Ramos (cell line): ENCODE data around the gene THNSL1.
"Not testable (repeated sequence)": the region's sequence is repeated elsewhere in the genome, so short reads cannot be mapped to it uniquely, and the experiment has no call there.

Experiments
- in situ Hi-C: fragments of 300-500 bp; cut with MboI; formaldehyde crosslinking; loops from one replicate; pipeline ENCODE4 v1.14.3; 2022; ENCODE audit warnings: low sequenced_read_pairs; ENCODE audit not compliant: unreplicated experiment

Gene THNSL1, protein sequence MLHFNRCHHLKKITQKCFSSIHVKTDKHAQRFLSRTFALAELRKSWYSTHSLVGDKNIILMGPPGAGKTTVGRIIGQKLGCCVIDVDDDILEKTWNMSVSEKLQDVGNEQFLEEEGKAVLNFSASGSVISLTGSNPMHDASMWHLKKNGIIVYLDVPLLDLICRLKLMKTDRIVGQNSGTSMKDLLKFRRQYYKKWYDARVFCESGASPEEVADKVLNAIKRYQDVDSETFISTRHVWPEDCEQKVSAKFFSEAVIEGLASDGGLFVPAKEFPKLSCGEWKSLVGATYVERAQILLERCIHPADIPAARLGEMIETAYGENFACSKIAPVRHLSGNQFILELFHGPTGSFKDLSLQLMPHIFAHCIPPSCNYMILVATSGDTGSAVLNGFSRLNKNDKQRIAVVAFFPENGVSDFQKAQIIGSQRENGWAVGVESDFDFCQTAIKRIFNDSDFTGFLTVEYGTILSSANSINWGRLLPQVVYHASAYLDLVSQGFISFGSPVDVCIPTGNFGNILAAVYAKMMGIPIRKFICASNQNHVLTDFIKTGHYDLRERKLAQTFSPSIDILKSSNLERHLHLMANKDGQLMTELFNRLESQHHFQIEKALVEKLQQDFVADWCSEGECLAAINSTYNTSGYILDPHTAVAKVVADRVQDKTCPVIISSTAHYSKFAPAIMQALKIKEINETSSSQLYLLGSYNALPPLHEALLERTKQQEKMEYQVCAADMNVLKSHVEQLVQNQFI

DNA sequence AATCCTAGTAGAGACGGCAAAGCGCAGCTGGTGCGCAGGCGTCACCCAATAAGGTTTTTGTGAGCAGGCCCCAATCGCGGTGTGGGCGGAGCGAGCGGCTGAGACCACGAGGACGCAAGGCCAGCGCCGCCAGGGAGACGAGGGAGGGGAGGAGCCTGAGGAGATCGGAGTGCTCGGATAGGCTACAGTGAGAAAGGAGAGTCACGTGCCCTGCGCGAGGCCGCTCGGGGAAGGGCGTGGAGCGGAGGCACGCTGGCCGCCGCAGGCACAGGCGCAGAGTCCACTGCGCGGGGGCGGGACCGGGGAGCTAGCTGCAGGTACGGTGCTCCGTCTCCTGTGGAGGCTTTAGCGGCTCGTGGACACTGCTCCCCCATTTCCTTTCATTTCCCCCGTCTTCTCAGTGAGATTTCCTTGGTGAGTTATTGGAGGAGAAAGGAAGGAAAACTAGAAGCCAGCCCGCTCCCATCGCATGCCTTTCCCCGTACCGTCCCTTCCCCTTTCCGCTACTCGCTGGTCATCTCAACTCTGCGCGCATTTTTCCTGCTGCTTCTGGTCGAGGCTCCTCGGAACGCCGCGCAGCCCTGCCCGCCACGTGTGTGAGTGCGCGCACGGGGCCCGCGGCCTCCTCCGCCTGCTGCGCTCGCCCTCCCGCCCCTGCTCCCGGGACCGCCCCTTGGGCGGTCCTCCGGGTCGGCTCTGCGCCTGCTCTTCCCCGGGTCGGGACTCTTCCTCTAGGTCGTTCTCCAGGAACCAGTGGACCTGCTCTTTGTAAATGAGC lies at the start of gene THNSL1:
Gene THNSL1, plus strand, starts transcription at position 237 of the 778 bp plus-strand sequence. CDS start 6,612 bp downstream, outside the sequence.
- in situ Hi-C loops, result no loop called here

DNA sequence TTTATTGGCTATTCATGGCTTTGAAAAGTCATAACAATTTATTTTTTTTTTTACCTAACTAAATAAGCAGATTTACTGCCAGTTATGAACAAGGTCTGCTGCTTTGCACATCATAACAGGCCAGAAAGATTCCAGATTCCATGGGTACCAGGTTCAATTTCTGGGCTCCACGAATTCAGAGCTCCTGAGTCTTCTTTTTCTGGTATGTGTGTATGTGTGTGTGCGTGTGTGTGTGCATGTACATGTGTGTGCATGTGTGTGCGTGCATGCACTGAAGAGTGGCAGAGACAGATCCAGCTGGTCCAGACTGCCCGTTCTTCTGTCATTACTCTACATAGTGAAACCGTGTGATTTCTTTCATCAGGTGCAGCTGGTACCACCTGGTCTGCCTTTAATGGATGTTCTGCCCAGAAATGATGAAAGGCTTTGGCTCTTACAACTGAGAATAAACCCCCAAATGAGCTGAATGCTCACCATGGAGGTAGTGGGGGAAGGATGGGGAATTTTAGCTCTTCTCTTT lies 49.4 kb upstream of the THNSL1 start:
- in situ Hi-C loops, result no loop called here

DNA sequence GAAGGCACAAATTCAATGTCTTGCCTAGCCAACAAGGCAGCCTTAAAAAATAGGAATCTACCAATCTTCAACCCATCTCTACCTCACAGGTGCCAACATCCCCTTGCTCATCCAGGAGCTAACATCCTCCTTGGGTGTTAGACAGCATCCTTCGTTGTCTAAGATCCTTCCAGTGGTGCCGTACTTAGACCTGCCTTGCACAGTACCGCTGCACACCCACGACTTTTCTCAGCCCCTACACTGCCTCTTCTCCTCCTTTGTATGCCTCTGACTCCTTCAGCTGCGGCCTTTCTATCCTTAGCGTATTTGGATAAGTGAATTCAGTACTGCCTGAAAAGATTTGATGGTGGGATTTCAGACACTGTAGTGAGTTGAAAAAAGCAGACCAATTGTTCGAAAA lies 48.1 kb upstream of the THNSL1 start:
- in situ Hi-C loops, result no loop called here

DNA sequence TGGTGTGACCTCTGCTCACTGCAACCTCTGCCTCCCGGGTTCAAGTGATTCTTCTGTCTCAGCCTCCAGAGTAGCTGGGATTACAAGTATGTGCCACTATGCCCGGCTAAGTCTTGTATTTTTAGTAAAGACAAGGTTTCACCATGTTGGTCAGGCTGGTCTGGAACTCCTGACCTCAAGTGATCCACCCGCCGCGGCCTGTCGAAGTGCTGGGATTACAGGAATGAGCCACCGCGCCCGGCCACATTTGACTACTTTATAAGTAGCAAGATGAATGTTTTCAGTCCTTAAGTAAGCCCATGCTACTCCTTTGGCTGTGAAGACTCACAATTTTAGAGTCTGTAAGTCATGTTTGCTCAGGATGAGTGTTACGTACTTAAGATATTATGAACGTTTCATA lies 47.5 kb upstream of the THNSL1 start:
- in situ Hi-C loops, result not testable (repeated sequence)

DNA sequence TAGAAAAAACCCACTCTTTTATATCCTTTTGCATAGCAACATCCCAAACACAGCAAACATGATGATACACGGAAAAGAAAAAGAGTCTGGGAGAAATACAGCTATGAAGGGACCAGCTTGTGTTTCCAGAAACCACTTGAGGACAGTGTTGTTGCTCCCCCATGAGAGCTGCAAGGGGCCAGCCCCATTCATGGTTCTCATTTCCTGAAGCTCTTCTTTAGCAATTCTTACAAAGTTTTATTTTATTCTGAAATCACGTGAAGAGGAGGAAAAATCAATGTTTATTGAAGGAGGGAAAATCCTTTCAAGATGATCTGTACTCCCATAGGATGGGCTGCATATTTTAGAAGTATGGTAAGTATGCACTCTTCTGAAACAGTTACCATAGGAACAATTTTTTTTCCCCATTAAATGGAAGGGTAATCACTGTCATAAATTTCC lies 46.6 kb upstream of the THNSL1 start:
- in situ Hi-C loops, result no loop called here

DNA sequence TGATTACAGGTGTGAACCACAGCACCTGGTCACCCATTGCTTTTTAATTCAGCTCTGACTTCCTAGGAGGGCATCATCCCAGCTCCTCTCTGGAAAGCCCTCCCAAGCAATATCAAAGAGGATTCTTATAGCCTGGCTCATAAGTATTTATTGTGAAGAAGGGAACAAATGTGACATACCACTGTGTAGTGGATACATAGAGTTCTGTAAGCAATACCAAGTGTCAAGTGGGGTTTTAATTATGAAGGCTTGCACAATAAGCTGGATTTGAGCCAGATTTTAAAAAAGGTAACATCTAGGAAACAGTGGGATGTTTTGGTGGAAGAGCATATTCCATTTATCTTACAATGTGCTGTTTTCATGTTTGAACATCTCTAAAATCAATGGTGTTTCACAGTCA lies 45.0 kb upstream of the THNSL1 start:
- in situ Hi-C loops, result no loop called here

DNA sequence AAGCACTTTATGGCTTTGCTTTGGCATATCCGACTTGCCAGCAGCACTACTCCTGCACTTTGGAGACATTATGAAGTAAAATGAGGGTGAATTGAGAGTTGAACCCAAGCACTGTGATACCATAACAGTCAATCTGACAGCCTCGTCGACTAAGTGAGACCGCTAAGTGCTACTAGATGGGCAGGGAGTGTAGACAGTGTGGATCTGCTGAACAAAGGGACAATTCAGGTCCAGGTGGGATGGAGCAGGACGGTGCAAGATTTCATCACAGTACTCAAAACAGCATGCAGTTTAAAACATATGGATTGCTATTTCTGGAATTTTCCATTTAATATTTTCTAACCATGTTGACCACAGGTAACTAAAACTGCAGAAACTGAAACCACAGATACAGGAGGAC lies 43.2 kb upstream of the THNSL1 start:
- in situ Hi-C loops, result no loop called here

DNA sequence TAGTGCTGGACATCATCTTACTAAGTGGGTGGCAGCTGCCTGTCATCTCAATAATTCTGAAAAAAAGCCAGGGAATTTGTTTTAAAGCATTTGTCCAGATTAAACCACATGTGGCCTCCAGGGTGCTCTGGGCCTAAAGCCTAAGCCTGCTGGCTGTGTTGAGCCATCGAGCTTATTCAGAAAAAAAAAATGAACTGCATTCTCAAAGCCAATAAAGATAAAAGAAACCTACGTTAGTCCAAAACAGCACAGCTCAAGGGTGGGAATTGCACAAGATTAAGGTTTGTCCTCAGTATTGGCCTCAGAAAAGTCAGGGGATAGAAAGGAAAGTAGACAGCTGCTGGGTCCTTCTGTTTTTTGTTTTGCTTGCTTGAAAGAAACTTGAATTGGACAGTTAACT lies 41.4 kb upstream of the THNSL1 start:
- in situ Hi-C loops, result no loop called here

DNA sequence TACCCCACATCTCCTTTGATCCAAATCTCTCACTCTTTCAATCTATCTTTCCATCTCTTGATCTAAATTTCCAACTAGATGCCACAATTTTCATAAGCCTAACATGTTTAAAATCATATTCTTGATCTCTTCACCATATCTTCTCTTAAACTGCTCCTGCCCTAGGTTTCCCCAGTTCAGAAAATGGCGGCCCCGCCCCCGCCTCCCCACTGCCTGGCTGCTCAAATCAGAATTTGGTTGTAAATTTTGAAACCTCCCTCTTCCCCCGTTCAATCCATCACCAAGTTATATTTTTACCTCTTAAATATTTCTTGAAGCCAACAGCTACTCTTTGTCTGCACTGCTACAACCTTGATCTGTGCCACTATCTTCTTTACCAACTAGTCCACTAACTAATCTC lies 36.7 kb upstream of the THNSL1 start:
- in situ Hi-C loops, result no loop called here

DNA sequence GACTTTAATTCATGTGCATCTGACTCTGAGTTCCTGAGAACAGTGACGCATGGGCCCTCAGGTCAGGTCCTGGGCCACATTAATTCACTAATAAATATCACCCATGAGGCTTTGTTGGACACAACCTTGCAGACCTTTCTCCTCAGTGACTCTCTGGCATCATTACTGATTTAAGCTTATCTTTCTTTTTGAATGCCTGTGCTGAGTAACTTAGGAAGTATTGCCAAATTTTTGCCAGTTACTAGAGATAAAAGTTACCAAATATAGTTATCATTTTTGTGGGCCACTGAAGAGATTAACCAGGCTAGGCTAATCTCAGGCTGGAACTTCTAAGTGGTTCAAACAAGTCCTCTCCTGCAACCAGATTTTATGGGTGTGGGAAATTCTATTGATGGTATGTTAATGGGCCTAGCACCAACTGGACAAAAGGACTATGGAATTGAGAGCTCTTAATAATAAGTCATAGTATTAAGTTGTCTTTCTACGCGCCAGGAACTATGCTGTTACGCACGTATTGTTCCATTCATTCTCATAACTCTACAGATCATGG lies 35.2 kb upstream of the THNSL1 start:
- in situ Hi-C loops, result no loop called here

DNA sequence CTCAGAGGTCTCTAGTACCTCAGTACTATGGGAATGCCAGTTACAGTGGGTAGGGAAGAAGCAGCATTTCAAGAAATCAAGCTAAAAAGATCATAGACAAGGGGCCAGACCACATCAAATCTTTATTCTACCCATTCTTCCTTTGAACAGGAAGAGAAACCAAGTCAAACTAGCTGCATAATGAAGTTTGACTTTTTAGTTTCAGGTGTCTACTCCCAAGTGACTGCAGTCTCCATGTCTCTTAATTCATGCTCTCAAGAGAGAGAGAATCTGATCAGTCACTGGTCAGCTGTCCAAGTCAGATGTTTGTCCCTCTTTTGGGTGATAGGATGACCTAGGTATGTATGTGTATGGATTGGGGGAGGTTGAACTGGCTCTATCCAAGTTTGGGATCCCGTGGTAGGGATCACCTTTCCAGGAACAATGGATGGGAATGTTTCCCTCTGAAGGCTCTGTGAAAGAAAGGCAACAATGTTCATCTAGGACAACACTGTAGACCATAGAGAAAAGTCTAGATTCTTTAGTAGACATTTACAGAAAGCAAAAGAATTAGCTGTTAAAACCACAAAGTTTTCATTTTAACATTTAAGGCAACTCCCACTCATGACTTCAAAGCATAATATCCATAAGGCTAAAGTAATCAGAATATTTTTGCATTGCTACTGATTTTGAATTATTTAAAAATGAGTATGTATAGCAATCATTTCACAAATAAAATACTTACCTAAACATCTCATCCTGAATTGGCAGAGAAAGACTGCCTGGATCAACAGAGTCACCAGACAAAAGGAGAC lies 33.9 kb upstream of the THNSL1 start:
- in situ Hi-C loops, result no loop called here

DNA sequence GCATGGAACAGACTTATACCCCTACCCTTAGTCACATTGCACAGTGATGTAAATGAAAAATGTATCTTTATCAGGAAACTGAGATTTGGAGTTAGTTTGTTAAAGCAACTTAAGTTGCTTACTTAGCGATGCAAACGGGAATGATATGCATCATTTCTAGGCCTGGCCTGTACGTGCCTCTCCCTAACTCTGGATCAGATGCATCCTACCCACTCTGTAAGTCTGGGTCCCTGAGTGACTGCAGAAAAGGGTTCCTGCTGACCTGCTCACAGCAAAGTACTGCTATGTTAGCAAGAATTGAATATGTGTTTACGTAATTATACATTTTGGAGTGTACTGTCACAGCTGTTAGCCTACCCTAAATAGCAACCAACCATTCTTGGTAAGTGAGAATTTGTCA lies 33.3 kb upstream of the THNSL1 start:
- in situ Hi-C loops, result no loop called here

DNA sequence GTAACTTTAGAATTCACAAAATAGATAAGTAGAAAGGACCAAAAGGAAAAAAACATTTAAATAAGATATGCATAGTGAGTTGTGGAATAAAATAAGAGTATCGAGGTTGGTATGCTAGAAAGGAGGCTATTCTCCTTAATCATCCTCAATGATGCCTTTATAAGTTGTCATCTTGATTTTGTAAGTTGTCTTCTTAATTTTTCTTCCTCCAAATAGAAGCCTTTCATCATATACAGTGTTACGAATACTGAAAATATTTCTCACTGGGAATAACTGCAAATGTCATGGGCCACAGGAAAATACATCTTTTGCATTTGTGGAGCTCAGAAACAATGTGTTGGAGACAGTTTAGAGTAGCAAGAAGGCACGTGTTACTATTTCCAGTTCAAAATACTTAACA lies 32.5 kb upstream of the THNSL1 start:
- in situ Hi-C loops, result no loop called here

DNA sequence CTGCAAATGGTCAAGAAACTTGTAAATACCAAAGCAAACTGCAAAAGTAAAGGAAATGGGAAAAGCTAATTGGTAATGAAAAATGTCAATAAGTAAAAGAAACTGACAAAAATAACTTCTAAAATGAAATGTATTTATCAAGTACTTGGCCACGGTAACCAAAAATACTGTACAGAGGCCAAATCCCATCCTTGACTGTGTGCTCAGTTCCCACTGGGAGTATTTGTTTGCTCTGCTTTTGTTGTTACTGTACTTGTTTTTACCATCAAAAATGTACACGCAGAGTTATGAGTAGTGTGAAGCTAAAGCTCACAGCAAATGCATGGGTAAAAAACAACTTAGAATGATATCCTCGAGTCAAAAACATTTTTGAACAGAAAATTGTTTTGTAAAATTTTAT lies 31.5 kb upstream of the THNSL1 start:
- in situ Hi-C loops, result no loop called here

DNA sequence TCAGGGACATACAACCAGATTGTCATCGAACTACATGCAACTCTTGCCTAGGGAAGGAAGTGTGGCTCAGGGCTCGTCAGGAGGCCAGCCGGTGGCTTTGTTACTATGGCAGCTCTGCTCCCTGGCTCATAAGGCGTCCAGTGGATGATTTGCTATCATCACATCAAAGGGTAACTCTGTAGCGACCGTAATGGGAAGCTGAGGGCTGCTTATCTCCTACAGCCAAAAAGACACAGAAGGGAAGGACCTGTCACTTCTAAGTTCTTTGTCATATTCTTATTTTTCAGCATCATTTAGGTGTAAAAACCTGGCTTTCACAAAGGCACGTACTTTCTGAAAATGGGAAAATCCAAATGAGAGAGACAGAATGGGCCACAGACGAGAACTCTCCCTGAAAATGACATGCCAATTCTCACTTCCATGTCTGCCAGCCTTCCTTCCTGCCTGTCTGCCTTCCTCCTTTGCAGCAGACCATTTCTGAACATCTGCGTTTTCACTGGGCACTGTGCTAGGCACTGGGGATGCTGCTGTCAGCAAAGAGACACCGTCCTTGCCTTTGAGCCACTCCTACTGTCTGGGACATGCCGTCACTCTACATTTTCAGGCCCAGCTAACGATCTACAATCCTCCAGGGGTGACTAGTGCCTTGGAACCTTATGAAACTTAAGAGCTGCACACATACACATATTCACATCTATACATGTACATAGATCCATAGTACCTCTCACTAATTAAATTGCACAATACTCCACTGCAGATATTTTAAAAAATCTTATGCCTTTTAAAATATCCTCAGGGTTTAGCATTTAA lies 27.4 kb upstream of the THNSL1 start:
- in situ Hi-C loops, result no loop called here

DNA sequence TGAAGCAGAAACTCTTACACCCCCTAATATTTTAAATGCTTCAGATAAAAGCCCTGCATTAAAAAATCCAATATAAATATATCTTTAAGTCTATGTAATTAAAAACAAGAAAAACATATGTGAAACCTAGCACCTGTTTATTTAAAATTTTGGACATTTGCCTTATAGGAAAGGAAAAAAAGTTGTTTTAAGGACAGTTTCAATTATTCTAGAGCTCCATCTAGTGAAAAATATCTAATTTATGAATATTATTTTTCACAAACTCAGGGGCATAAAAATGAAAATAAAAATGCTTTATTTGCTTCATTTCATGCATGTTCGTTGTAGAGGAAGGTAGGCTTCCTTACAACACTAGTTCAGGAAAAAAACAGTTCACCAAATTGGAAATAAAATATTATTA lies 26.5 kb upstream of the THNSL1 start:
- in situ Hi-C loops, result no loop called here

DNA sequence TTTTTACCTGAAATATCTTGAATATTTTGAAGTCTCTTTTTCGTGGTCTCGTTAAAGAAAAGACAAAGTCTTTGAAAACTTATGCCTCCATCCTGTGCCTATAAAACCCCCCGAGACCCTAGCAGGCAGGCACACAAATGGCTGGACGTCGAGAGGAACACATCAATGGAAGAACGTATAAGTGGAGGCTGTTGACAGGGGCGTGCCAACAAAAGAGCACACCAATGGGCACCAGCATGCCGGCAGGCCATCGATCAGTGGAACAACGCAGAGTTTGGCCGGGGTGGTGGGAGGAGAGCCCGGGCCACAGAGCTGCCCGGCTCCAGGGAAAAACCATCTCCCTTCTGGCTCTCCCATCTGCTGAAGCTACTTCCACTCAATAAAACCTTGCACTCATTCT lies 25.1 kb upstream of the THNSL1 start:
- in situ Hi-C loops, result no loop called here

DNA sequence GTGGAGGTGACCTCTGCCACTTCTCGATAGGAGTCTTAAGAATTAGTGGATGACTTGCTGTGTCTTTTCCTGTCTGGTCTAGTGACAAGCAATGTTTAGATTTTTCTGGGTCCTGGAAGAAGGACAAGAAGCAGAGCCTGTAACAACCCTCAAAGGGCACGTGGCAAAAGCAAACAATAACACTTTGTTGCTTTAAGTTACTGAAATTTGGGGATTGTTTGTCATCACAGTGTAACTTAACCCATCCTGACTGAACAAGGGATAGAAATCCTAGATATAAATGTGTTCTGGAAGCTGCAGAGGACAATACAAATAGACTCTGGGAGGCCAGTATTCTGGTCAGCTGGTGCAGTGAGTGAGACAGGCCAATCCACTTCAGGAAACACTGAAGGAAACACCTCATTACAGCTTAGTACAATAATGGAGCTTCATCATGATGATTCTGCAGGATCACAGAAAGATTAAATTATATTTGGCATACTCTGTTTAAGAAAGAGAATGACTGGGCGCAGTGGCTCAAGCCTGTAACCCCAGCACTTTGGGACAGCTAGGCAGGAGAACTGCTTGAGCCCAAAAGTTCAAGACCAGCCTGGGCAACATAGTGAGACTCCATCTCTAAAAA lies 23.8 kb upstream of the THNSL1 start:
- in situ Hi-C loops, result no loop called here
